PC-3 (cell line): Measurements from ENCODE around the gene WFDC1. TPM values are rescaled to one million over a fixed set of nuclear protein-coding genes. Genes with fewer than 3 reads are reported as not detected.

ENCODE experiments used
- ATAC-seq: fragments of 200-7000 bp; cut with Tn5 transposase; 2 replicates; pipeline ENCODE4 v1.9.1; 2020; ENCODE audit warnings: mild to moderate bottlenecking, moderate library complexity
- BruUV-seq: library from RNA; stranded (reverse); fragments of 400-500 nt; replicated peaks from 2 replicates; lab custom pipeline; 2021; lab: Mats Ljungman, UMichigan
- CTCF ChIA-PET: fragments of 300-600 bp; sonication (Branson Sonifier 250); formaldehyde crosslinking; loops from one replicate; lab custom pipeline; 2022; ENCODE audit warnings: antibody characterized with exemption; lab: Charles Lee
- POLR2A ChIA-PET: fragments of 300-600 bp; sonication (Branson Sonifier 250); formaldehyde crosslinking; loops from one replicate; lab custom pipeline; 2022; ENCODE audit warnings: antibody characterized with exemption; ENCODE audit not compliant: unreplicated experiment; lab: Charles Lee
- DNase-seq: peaks from one replicate; pipeline ENCODE4 v3.0.0-alpha.2; 2015
- H2AFZ ChIP-seq: fragments of 300-600 bp; sonication (generic); 2 replicates; pipeline ENCODE4 v1.6.0; 2016; ENCODE audit warnings: antibody characterized with exemption, low read length
- H3F3A ChIP-seq: fragments of 300-600 bp; sonication (generic); one replicate; pipeline ENCODE4 v1.6.0; 2017; ENCODE audit warnings: antibody characterized with exemption, low read length, control low read depth, mild to moderate bottlenecking; ENCODE audit not compliant: unreplicated experiment
- H3K27ac ChIP-seq: fragments of 300-600 bp; sonication (generic); 2 replicates; pipeline ENCODE4 v1.5.1; 2016; ENCODE audit warnings: mild to moderate bottlenecking, low read length
- H3K27me3 ChIP-seq: fragments of 300-600 bp; sonication (generic); 2 replicates; pipeline ENCODE4 v1.6.1; 2016; ENCODE audit warnings: low read length, mixed read lengths
- H3K36me3 ChIP-seq: fragments of 300-600 bp; sonication (generic); 2 replicates; pipeline ENCODE4 v1.6.1; 2016; ENCODE audit warnings: low read depth, mixed run types, low read length, mixed read lengths
- H3K4me1 ChIP-seq: fragments of 300-600 bp; sonication (generic); 2 replicates; pipeline ENCODE4 v1.5.1; 2016; ENCODE audit warnings: low read length; ENCODE audit not compliant: insufficient read depth
- H3K4me2 ChIP-seq: fragments of 300-600 bp; sonication (generic); 2 replicates; pipeline ENCODE4 v1.6.0; 2016; ENCODE audit warnings: low read length
- H3K4me3 ChIP-seq: fragments of 300-600 bp; sonication (generic); 2 replicates; pipeline ENCODE4 v1.5.1; 2016; ENCODE audit warnings: mild to moderate bottlenecking, low read length, mixed read lengths
- H3K79me2 ChIP-seq: fragments of 300-600 bp; sonication (generic); 2 replicates; pipeline ENCODE4 v1.6.1; 2017; ENCODE audit warnings: low read length, mixed read lengths
- H3K9ac ChIP-seq: fragments of 300-600 bp; sonication (generic); 2 replicates; pipeline ENCODE4 v1.6.0; 2016; ENCODE audit warnings: mild to moderate bottlenecking, low read length
- H3K9me2 ChIP-seq: fragments of 300-600 bp; sonication (generic); replicated peaks from 2 replicates; pipeline ENCODE4 v1.6.1; 2016; ENCODE audit warnings: mixed run types, low read length, mixed read lengths
- H3K9me3 ChIP-seq: fragments of 300-600 bp; sonication (generic); 2 replicates; pipeline ENCODE4 v1.6.1; 2016; ENCODE audit warnings: low read length, mixed read lengths
- H4K20me1 ChIP-seq: fragments of 300-600 bp; sonication (generic); 2 replicates; pipeline ENCODE4 v1.6.1; 2016; ENCODE audit warnings: low read length, mixed read lengths
- EZH2 ChIP-seq: fragments of 300-600 bp; sonication (generic); IDR thresholded peaks from one replicate; pipeline ENCODE4 v1.6.1; 2017; ENCODE audit warnings: antibody characterized with exemption, mild to moderate bottlenecking, low read length; ENCODE audit not compliant: unreplicated experiment
- EZH2phosphoT487 ChIP-seq: fragments of 300-600 bp; sonication (generic); IDR thresholded peaks from 2 replicates; pipeline ENCODE4 v1.6.1; 2018; ENCODE audit warnings: mild to moderate bottlenecking, antibody characterized with exemption, low read length, borderline replicate concordance
- intact Hi-C: fragments of 100-400 bp; cut with micrococcal nuclease; formaldehyde crosslinking; loops from 2 replicates; pipeline ENCODE4 v1.9.0; 2023
- total RNA-seq: library from RNA; depleted of rRNA; stranded (reverse); fragments of >200 nt; gene quantifications from 2 replicates; pipeline ENCODE4 v1.2.3, GENCODE V29; 2014
- TF ChIP-seq, protein P1 (sequence below): fragments of 300-600 bp; sonication (generic); conservative IDR thresholded peaks from 2 replicates; pipeline ENCODE4 v1.5.1; 2017; ENCODE audit warnings: antibody characterized with exemption, low read depth, mild to moderate bottlenecking, low read length

WFDC1 gene
- total RNA-seq, 1 experiment from 2014 or later, result 0.15 TPM

DNA sequence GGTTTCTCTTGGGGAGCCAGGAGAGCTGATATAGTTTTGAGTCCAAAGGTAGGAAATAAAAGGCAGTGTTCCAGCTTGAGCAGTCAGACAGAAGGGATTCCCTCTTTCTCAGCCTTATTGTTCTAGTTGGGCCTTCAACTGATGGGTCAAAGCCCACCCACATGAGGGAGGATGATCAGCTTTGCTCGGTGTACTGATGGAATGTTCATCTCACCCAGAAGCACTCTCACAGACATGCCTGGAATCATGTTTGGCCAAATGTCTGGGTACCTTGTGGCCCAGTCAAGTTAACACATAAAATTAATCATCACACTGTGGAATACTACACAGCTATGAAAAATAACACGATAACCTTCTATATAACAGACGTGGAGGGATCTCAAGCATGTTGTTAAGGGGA lies 31.7 kb upstream of the WFDC1 start:
- Histone ChIP-seq H3K9ac (no peak overlapping the region), H3K4me1 (no peaks in the 10 kb centered on the region), H3K4me2 (no peak overlapping the region), H3F3A (no peaks in the 10 kb centered on the region), H3K9me2 (no peaks in the 10 kb centered on the region), H3K9me3 (no peaks in the 10 kb centered on the region), H4K20me1 (no peaks in the 10 kb centered on the region), H3K79me2 (no peaks in the 10 kb centered on the region), H3K36me3 (no peaks in the 10 kb centered on the region), H3K27me3 (no peaks in the 10 kb centered on the region), H2AFZ (no peak overlapping the region), H3K27ac (no peak overlapping the region), H3K4me3 (no peak overlapping the region)
- DNase-seq, result no peak
- CTCF ChIA-PET, result no interaction called here
- TF ChIP-seq EZH2phosphoT487 (no peak), EZH2 (no peak)
- TF ChIP-seq, protein P1, sequence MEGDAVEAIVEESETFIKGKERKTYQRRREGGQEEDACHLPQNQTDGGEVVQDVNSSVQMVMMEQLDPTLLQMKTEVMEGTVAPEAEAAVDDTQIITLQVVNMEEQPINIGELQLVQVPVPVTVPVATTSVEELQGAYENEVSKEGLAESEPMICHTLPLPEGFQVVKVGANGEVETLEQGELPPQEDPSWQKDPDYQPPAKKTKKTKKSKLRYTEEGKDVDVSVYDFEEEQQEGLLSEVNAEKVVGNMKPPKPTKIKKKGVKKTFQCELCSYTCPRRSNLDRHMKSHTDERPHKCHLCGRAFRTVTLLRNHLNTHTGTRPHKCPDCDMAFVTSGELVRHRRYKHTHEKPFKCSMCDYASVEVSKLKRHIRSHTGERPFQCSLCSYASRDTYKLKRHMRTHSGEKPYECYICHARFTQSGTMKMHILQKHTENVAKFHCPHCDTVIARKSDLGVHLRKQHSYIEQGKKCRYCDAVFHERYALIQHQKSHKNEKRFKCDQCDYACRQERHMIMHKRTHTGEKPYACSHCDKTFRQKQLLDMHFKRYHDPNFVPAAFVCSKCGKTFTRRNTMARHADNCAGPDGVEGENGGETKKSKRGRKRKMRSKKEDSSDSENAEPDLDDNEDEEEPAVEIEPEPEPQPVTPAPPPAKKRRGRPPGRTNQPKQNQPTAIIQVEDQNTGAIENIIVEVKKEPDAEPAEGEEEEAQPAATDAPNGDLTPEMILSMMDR, result no peak
- ATAC-seq, result no peak
- BruUV-seq, result no TSS peak
- intact Hi-C loops, result no loop called here
- POLR2A ChIA-PET, result no interaction called here

DNA sequence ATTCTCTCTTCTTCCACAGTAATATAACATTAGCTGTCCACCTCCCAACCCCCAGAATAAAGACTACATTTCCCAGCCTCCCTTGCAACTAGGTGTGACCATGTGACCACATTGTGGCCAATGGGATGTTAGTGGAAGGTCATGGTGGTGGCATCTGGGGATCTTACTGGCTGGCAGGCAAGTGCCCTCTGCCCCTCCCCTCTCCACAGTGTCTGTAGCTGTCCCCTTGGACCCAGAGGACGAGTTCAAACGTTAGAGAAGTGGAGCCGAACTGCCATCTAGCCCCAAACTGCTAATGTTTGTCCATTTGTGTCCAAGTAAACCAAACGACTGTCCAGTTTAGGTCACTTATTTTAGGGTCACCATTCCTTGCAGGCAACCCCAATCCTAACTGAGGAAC lies 28.2 kb upstream of the WFDC1 start:
- Histone ChIP-seq H3F3A (no peaks in the 10 kb centered on the region), H3K4me1 (no peaks in the 10 kb centered on the region), H3K9ac (no peak overlapping the region), H3K4me3 (no peak overlapping the region), H3K9me3 (no peaks in the 10 kb centered on the region), H4K20me1 (no peaks in the 10 kb centered on the region), H3K27ac (no peak overlapping the region), H2AFZ (no peak overlapping the region), H3K79me2 (no peaks in the 10 kb centered on the region), H3K36me3 (no peaks in the 10 kb centered on the region), H3K4me2 (no peak overlapping the region), H3K9me2 (no peaks in the 10 kb centered on the region), H3K27me3 (no peaks in the 10 kb centered on the region)
- POLR2A ChIA-PET, result no interaction called here
- TF ChIP-seq, protein P1, result no peak
- TF ChIP-seq EZH2phosphoT487 (no peak), EZH2 (no peak)
- CTCF ChIA-PET, result no interaction called here
- DNase-seq (peak; percentile 51), ATAC-seq (peak; percentile 57; the same call in 1 of the 2 replicates)
- no TSS peak for BruUV-seq
- intact Hi-C loops, result loop anchor here (2.0 kb wide), 1 partner anchor 56 kb away; no protein-coding TSS in a partner anchor

GRCh38 chr16:84267380-84267779 lies 27.3 kb upstream of the WFDC1 start:
- no peaks in the 10 kb centered on the region for H3F3A ChIP-seq
- no peaks in the 10 kb centered on the region for H3K27me3 ChIP-seq
- TF ChIP-seq EZH2 (no peak), EZH2phosphoT487 (no peak)
- TF ChIP-seq, protein P1, result no peak
- no peaks in the 10 kb centered on the region for H3K79me2 ChIP-seq
- no peak overlapping the region for H3K4me3 ChIP-seq
- no peaks in the 10 kb centered on the region for H4K20me1 ChIP-seq
- no peaks in the 10 kb centered on the region for H3K9me3 ChIP-seq
- no peak for ATAC-seq
- H3K9me2 ChIP-seq, result no peaks in the 10 kb centered on the region
- no peaks in the 10 kb centered on the region for H3K4me1 ChIP-seq
- intact Hi-C loops, result loop anchor here (2.0 kb wide), 1 partner anchor 55 kb away; no protein-coding TSS in a partner anchor
- BruUV-seq, result no TSS peak
- no peak overlapping the region for H3K9ac ChIP-seq
- POLR2A ChIA-PET, result no interaction called here
- no peaks in the 10 kb centered on the region for H3K36me3 ChIP-seq
- CTCF ChIA-PET, result no interaction called here
- no peak overlapping the region for H3K27ac ChIP-seq
- no peak for DNase-seq
- H2AFZ ChIP-seq, result no peak overlapping the region
- H3K4me2 ChIP-seq, result no peak overlapping the region
